ENCODE measurements around the gene PLSCR2.
"Not testable (repeated sequence)": the region's sequence is repeated elsewhere in the genome, so short reads cannot be mapped to it uniquely, and the experiment has no call there.

PLSCR2 gene

GRCh38 chr3:146414010-146414409 lies 55.4 kb downstream of the PLSCR2 start:
- no peak for DNase-seq

GRCh38 chr3:146412711-146413110 lies 56.6 kb downstream of the PLSCR2 start:
- not testable (repeated sequence) for DNase-seq

- DNase-seq = no peak
These were observed 61.4 kb downstream of the PLSCR2 start for GRCh38 chr3:146407956-146408355.

GRCh38 chr3:146404436-146404835 lies 64.9 kb downstream of the PLSCR2 start:
- DNase-seq = no peak

GRCh38 chr3:146403792-146404191 lies 65.6 kb downstream of the PLSCR2 start:
- no peak for DNase-seq

GRCh38 chr3:146396792-146397191 lies 72.6 kb downstream of the PLSCR2 start:
- DNase-seq = no peak

GRCh38 chr3:146395164-146395563 lies 74.2 kb downstream of the PLSCR2 start:
- no peak for DNase-seq

- DNase-seq = no peak
These were observed 78.4 kb downstream of the PLSCR2 start for GRCh38 chr3:146390957-146391356.

GRCh38 chr3:146390006-146390772 lies 79.2 kb downstream of the PLSCR2 start:
- DNase-seq = no peak

GRCh38 chr3:146387566-146387965 lies 81.8 kb downstream of the PLSCR2 start:
- no peak for DNase-seq

- no peak for DNase-seq
These were observed 82.4 kb downstream of the PLSCR2 start for GRCh38 chr3:146386936-146387335.

- no peak for DNase-seq
These were observed 84.6 kb downstream of the PLSCR2 start for GRCh38 chr3:146384786-146385185.
